Neural progenitor cell (in vitro differentiated cells): ENCODE results near the gene PRR29.

Experiments
- EZH2 ChIP-seq: fragments of 200-600 bp; sonication (generic); IDR thresholded peaks from 2 replicates; pipeline ENCODE4 v1.6.1; 2017; ENCODE audit warnings: antibody characterized with exemption, mild to moderate bottlenecking, moderate library complexity
- EZH2phosphoT487 ChIP-seq: fragments of 200-600 bp; sonication (generic); IDR thresholded peaks from 2 replicates; pipeline ENCODE4 v1.6.1; 2017; ENCODE audit warnings: antibody characterized with exemption
- TF ChIP-seq, protein P1 (sequence below): fragments of 200-600 bp; sonication (generic); IDR thresholded peaks from 2 replicates; pipeline ENCODE4 v1.5.1; 2017; ENCODE audit warnings: antibody characterized with exemption, mild to moderate bottlenecking

GRCh38 chr17:63963123-63963522 is 35.0 kb upstream of the PRR29 start:
- TF ChIP-seq, protein P1, sequence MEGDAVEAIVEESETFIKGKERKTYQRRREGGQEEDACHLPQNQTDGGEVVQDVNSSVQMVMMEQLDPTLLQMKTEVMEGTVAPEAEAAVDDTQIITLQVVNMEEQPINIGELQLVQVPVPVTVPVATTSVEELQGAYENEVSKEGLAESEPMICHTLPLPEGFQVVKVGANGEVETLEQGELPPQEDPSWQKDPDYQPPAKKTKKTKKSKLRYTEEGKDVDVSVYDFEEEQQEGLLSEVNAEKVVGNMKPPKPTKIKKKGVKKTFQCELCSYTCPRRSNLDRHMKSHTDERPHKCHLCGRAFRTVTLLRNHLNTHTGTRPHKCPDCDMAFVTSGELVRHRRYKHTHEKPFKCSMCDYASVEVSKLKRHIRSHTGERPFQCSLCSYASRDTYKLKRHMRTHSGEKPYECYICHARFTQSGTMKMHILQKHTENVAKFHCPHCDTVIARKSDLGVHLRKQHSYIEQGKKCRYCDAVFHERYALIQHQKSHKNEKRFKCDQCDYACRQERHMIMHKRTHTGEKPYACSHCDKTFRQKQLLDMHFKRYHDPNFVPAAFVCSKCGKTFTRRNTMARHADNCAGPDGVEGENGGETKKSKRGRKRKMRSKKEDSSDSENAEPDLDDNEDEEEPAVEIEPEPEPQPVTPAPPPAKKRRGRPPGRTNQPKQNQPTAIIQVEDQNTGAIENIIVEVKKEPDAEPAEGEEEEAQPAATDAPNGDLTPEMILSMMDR: no peak
- no peak for TF ChIP-seq EZH2
- TF ChIP-seq EZH2phosphoT487: no peak
